Thyroid gland (tissue), 4 donors: ENCODE results near the gene C12orf42. TPM values are rescaled to one million over a fixed set of nuclear protein-coding genes. Genes with fewer than 3 reads are reported as not detected.

Experiments used
- DNase-seq, 2 donors: peaks; one replicate each; pipeline ENCODE4 v3.0.0-alpha.2; 2019
- H3K27ac ChIP-seq, 3 donors: fragments of 200-600 bp; sonication (generic); 1 replicate in 2 of 3; 2 replicates in 1 of 3; pipeline ENCODE4 v1.5.1; 2016 to 2019; ENCODE audit warnings: mild to moderate bottlenecking in 1 of 3, moderate library complexity in 1 of 3
- H3K27me3 ChIP-seq: fragments of 200-600 bp; sonication (generic); one replicate; pipeline ENCODE4 v1.5.1; 2019
- H3K36me3 ChIP-seq, 2 donors: fragments of 200-600 bp; sonication (generic); one replicate each; pipeline ENCODE4 v1.5.1; 2016 to 2019
- H3K4me1 ChIP-seq, 2 donors: fragments of 200-600 bp; sonication (generic); one replicate each; pipeline ENCODE4 v1.5.1; 2017 to 2019
- H3K4me3 ChIP-seq, 3 donors: fragments of 200-600 bp; sonication (generic); replicated peaks in 1 of 3; 1 replicate in 2 of 3; 2 replicates in 1 of 3; pipeline ENCODE4 v1.5.1; 2016; ENCODE audit warnings: mild to moderate bottlenecking in 1 of 3
- H3K9me3 ChIP-seq: fragments of 200-600 bp; sonication (generic); one replicate; pipeline ENCODE4 v1.5.1; 2017
- CTCF ChIP-seq, 6 experiments: fragments of 200-600 bp in 3 of 6; fragments of 450-650 bp in 3 of 6; sonication (generic) in 3 of 6; IDR thresholded peaks; one replicate each; pipeline ENCODE4 v1.5.1; 2016 to 2019; ENCODE audit warnings: antibody characterized with exemption in 6 of 6, mild to moderate bottlenecking in 2 of 6, inconsistent platforms in 1 of 6, moderate library complexity in 1 of 6
- POLR2A ChIP-seq, 2 donors: fragments of 450-650 bp; IDR thresholded peaks; one replicate each; pipeline ENCODE4 v1.6.1; 2017; ENCODE audit warnings: antibody characterized with exemption in 2 of 2, mild to moderate bottlenecking in 2 of 2, moderate library complexity in 1 of 2
- WGBS, 2 donors: methylation state at CpG; one replicate each; pipeline ENCODE4 v1.1.5; 2017; 5-methylcytosine and 5-hydroxymethylcytosine counted together
- intact Hi-C: fragments of 100-400 bp; cut with DNase I; formaldehyde crosslinking; loops from one replicate; pipeline ENCODE4 v1.15.1; 2023
- total RNA-seq, 4 donors: library from RNA; depleted of rRNA; stranded (reverse); fragments of >200 nt; gene quantifications; one replicate each; pipeline ENCODE4 v1.2.3, GENCODE V29; 2016

Gene C12orf42
- total RNA-seq, 4 donors from 2014 or later: not detected

GRCh38 chr12:103334466-103334865 is 161.3 kb downstream of the C12orf42 start:
- H3K36me3 ChIP-seq: no peaks in the 10 kb centered on the region
- no peaks in the 10 kb centered on the region for H3K9me3 ChIP-seq
- no peak overlapping the region for H3K27ac ChIP-seq
- no peak for DNase-seq
- no peaks in the 10 kb centered on the region for H3K27me3 ChIP-seq
- no peak overlapping the region for H3K4me3 ChIP-seq
- TF ChIP-seq POLR2A (IDR thresholded peaks at IDR 0.05): no peak
- no peak for TF ChIP-seq CTCF (IDR thresholded peaks at IDR 0.05)
- no peaks in the 10 kb centered on the region for H3K4me1 ChIP-seq
- WGBS, 2 donors: 80 to 81% methylated on average over 13 of the region's 13 CpGs
- intact Hi-C loops: no loop called here

- DNase-seq: no peak
- H3K36me3 ChIP-seq: no peaks in the 10 kb centered on the region
- intact Hi-C loops: no loop called here
- no peak overlapping the region for H3K4me3 ChIP-seq
- TF ChIP-seq CTCF (IDR thresholded peaks at IDR 0.05) (no peak), POLR2A (IDR thresholded peaks at IDR 0.05) (no peak)
- no peaks in the 10 kb centered on the region for H3K27me3 ChIP-seq
- no peak overlapping the region for H3K27ac ChIP-seq
- WGBS, 2 donors: 91 to 93% methylated on average over 1 of the region's 1 CpG
- no peaks in the 10 kb centered on the region for H3K4me1 ChIP-seq
- no peaks in the 10 kb centered on the region for H3K9me3 ChIP-seq
Measured at GRCh38 chr12:103333676-103334075, 162.1 kb downstream of the C12orf42 start.

- no peak for DNase-seq
- no peaks in the 10 kb centered on the region for H3K4me1 ChIP-seq
- WGBS, 2 donors: 83 to 93% methylated on average over 4 of the region's 4 CpGs
- H3K36me3 ChIP-seq: no peaks in the 10 kb centered on the region
- no peaks in the 10 kb centered on the region for H3K9me3 ChIP-seq
- no peaks in the 10 kb centered on the region for H3K27me3 ChIP-seq
- no peak for TF ChIP-seq CTCF (IDR thresholded peaks at IDR 0.05)
- no peak for TF ChIP-seq POLR2A (IDR thresholded peaks at IDR 0.05)
- no peak overlapping the region for H3K4me3 ChIP-seq
- no peak overlapping the region for H3K27ac ChIP-seq
- intact Hi-C loops: no loop called here
Measured at GRCh38 chr12:103331643-103332042, 164.1 kb downstream of the C12orf42 start.

- no peaks in the 10 kb centered on the region for H3K9me3 ChIP-seq
Measured at GRCh38 chr12:103330672-103331071, 165.1 kb downstream of the C12orf42 start.

GRCh38 chr12:103327676-103328075 is 168.1 kb downstream of the C12orf42 start:
- intact Hi-C loops: no loop called here
- H3K4me3 ChIP-seq: no peak overlapping the region
- no peak overlapping the region for H3K27ac ChIP-seq
- TF ChIP-seq POLR2A (IDR thresholded peaks at IDR 0.05) (no peak), CTCF (IDR thresholded peaks at IDR 0.05) (no peak)
- no peaks in the 10 kb centered on the region for H3K4me1 ChIP-seq
- DNase-seq: no peak
- H3K36me3 ChIP-seq: no peaks in the 10 kb centered on the region
- H3K9me3 ChIP-seq: no peaks in the 10 kb centered on the region
- no peaks in the 10 kb centered on the region for H3K27me3 ChIP-seq

More at GRCh38 chr12:103330672-103331071, 165.1 kb downstream of the C12orf42 start:
- Histone ChIP-seq H3K27me3 (no peaks in the 10 kb centered on the region), H3K4me1 (no peaks in the 10 kb centered on the region), H3K4me3 (no peak overlapping the region), H3K27ac (no peak overlapping the region), H3K36me3 (no peaks in the 10 kb centered on the region)
- 82 to 87% methylated on average over 1 of the region's 1 CpG for WGBS, 2 donors
- intact Hi-C loops: no loop called here
- TF ChIP-seq CTCF (IDR thresholded peaks at IDR 0.05): no peak
- no peak for TF ChIP-seq POLR2A (IDR thresholded peaks at IDR 0.05)
- no peak for DNase-seq
